Measurements from ENCODE around the gene NRP2. TPM values are rescaled to one million over a fixed set of nuclear protein-coding genes. Genes with fewer than 3 reads are reported as not detected.

Gene NRP2
- total RNA-seq, 1 experiment from 2014 or later, result 92.4 TPM

- DNase-seq, result no peak
- no peaks in the 10 kb centered on the region for H3K36me3 ChIP-seq (replicated peaks; ENCODE audit: control insufficient read depth, insufficient read depth, low read length)
- no peaks in the 10 kb centered on the region for H3K27me3 ChIP-seq (ENCODE audit: control insufficient read depth, insufficient read depth, low read length)
- no peak overlapping the region for H3K4me3 ChIP-seq (ENCODE audit: insufficient read depth, low read depth, low read length)
Observed at GRCh38 chr2:205778356-205778755, 96.1 kb downstream of the NRP2 start.

- no peak for DNase-seq
- H3K36me3 ChIP-seq (replicated peaks; ENCODE audit: control insufficient read depth, insufficient read depth, low read length), result no peaks in the 10 kb centered on the region
- no peak overlapping the region for H3K4me3 ChIP-seq (ENCODE audit: insufficient read depth, low read depth, low read length)
- no peaks in the 10 kb centered on the region for H3K27me3 ChIP-seq (ENCODE audit: control insufficient read depth, insufficient read depth, low read length)
Observed at GRCh38 chr2:205780645-205781044, 98.3 kb downstream of the NRP2 start.

GRCh38 chr2:205781244-205781931 is 99.1 kb downstream of the NRP2 start:
- no peak for DNase-seq
- Histone ChIP-seq H3K27me3 (ENCODE audit: control insufficient read depth, insufficient read depth, low read length) (no peaks in the 10 kb centered on the region), H3K36me3 (replicated peaks; ENCODE audit: control insufficient read depth, insufficient read depth, low read length) (no peaks in the 10 kb centered on the region), H3K4me3 (ENCODE audit: insufficient read depth, low read depth, low read length) (no peak overlapping the region)

GRCh38 chr2:205782941-205783340 is 100.6 kb downstream of the NRP2 start:
- no peaks in the 10 kb centered on the region for H3K27me3 ChIP-seq (ENCODE audit: control insufficient read depth, insufficient read depth, low read length)
- DNase-seq, result no peak
- H3K4me3 ChIP-seq (ENCODE audit: insufficient read depth, low read depth, low read length), result no peak overlapping the region
- H3K36me3 ChIP-seq (replicated peaks; ENCODE audit: control insufficient read depth, insufficient read depth, low read length), result no peaks in the 10 kb centered on the region

GRCh38 chr2:205783872-205784499 is 101.7 kb downstream of the NRP2 start:
- no peak overlapping the region for H3K4me3 ChIP-seq (ENCODE audit: insufficient read depth, low read depth, low read length)
- no peak for DNase-seq
- H3K27me3 ChIP-seq (ENCODE audit: control insufficient read depth, insufficient read depth, low read length), result no peaks in the 10 kb centered on the region
- H3K36me3 ChIP-seq (replicated peaks; ENCODE audit: control insufficient read depth, insufficient read depth, low read length), result no peaks in the 10 kb centered on the region

- no peak for DNase-seq
- H3K36me3 ChIP-seq (replicated peaks; ENCODE audit: control insufficient read depth, insufficient read depth, low read length), result no peaks in the 10 kb centered on the region
- no peaks in the 10 kb centered on the region for H3K27me3 ChIP-seq (ENCODE audit: control insufficient read depth, insufficient read depth, low read length)
- no peak overlapping the region for H3K4me3 ChIP-seq (ENCODE audit: insufficient read depth, low read depth, low read length)
Observed at GRCh38 chr2:205785507-205786260, 103.4 kb downstream of the NRP2 start.

GRCh38 chr2:205786976-205787375 is 104.7 kb downstream of the NRP2 start:
- Histone ChIP-seq H3K4me3 (ENCODE audit: insufficient read depth, low read depth, low read length) (no peak overlapping the region), H3K36me3 (replicated peaks; ENCODE audit: control insufficient read depth, insufficient read depth, low read length) (no peaks in the 10 kb centered on the region), H3K27me3 (ENCODE audit: control insufficient read depth, insufficient read depth, low read length) (no peaks in the 10 kb centered on the region)
- DNase-seq, result no peak

- DNase-seq, result no peak
- Histone ChIP-seq H3K27me3 (ENCODE audit: control insufficient read depth, insufficient read depth, low read length) (no peaks in the 10 kb centered on the region), H3K36me3 (replicated peaks; ENCODE audit: control insufficient read depth, insufficient read depth, low read length) (no peaks in the 10 kb centered on the region), H3K4me3 (ENCODE audit: insufficient read depth, low read depth, low read length) (no peak overlapping the region)
Observed at GRCh38 chr2:205787761-205788160, 105.5 kb downstream of the NRP2 start.

- no peaks in the 10 kb centered on the region for H3K27me3 ChIP-seq (ENCODE audit: control insufficient read depth, insufficient read depth, low read length)
- H3K36me3 ChIP-seq (replicated peaks; ENCODE audit: control insufficient read depth, insufficient read depth, low read length), result no peaks in the 10 kb centered on the region
- H3K4me3 ChIP-seq (ENCODE audit: insufficient read depth, low read depth, low read length), result no peak overlapping the region
- no peak for DNase-seq
Observed at GRCh38 chr2:205789906-205790305, 107.6 kb downstream of the NRP2 start.

GRCh38 chr2:205792908-205793307 is 110.6 kb downstream of the NRP2 start:
- DNase-seq, result no peak
- no peaks in the 10 kb centered on the region for H3K27me3 ChIP-seq (ENCODE audit: control insufficient read depth, insufficient read depth, low read length)
- H3K36me3 ChIP-seq (replicated peaks; ENCODE audit: control insufficient read depth, insufficient read depth, low read length), result no peaks in the 10 kb centered on the region
- no peak overlapping the region for H3K4me3 ChIP-seq (ENCODE audit: insufficient read depth, low read depth, low read length)

- Histone ChIP-seq H3K4me3 (ENCODE audit: insufficient read depth, low read depth, low read length) (no peak overlapping the region), H3K36me3 (replicated peaks; ENCODE audit: control insufficient read depth, insufficient read depth, low read length) (no peaks in the 10 kb centered on the region), H3K27me3 (ENCODE audit: control insufficient read depth, insufficient read depth, low read length) (no peaks in the 10 kb centered on the region)
- DNase-seq, result no peak
Observed at GRCh38 chr2:205796805-205797313, 114.6 kb downstream of the NRP2 start.

- no peak for DNase-seq
- Histone ChIP-seq H3K4me3 (ENCODE audit: insufficient read depth, low read depth, low read length) (no peak overlapping the region), H3K27me3 (ENCODE audit: control insufficient read depth, insufficient read depth, low read length) (no peaks in the 10 kb centered on the region), H3K36me3 (replicated peaks; ENCODE audit: control insufficient read depth, insufficient read depth, low read length) (no peaks in the 10 kb centered on the region)
Observed at GRCh38 chr2:205797866-205798265, 115.6 kb downstream of the NRP2 start.

GRCh38 chr2:205800224-205800623 is 117.9 kb downstream of the NRP2 start:
- H3K27me3 ChIP-seq (ENCODE audit: control insufficient read depth, insufficient read depth, low read length), result no peaks in the 10 kb centered on the region
- no peak for DNase-seq
- no peak overlapping the region for H3K4me3 ChIP-seq (ENCODE audit: insufficient read depth, low read depth, low read length)
- no peaks in the 10 kb centered on the region for H3K36me3 ChIP-seq (replicated peaks; ENCODE audit: control insufficient read depth, insufficient read depth, low read length)

GRCh38 chr2:205800773-205801172 is 118.5 kb downstream of the NRP2 start:
- DNase-seq, result no peak
- Histone ChIP-seq H3K4me3 (ENCODE audit: insufficient read depth, low read depth, low read length) (no peak overlapping the region), H3K36me3 (replicated peaks; ENCODE audit: control insufficient read depth, insufficient read depth, low read length) (no peaks in the 10 kb centered on the region), H3K27me3 (ENCODE audit: control insufficient read depth, insufficient read depth, low read length) (no peaks in the 10 kb centered on the region)

GRCh38 chr2:205802065-205802464 is 119.8 kb downstream of the NRP2 start:
- H3K27me3 ChIP-seq (ENCODE audit: control insufficient read depth, insufficient read depth, low read length), result no peaks in the 10 kb centered on the region
- no peak overlapping the region for H3K4me3 ChIP-seq (ENCODE audit: insufficient read depth, low read depth, low read length)
- no peak for DNase-seq
- H3K36me3 ChIP-seq (replicated peaks; ENCODE audit: control insufficient read depth, insufficient read depth, low read length), result no peaks in the 10 kb centered on the region
